ENCODE data around the gene DNAJC6.
"Not testable (repeated sequence)": the region's sequence is repeated elsewhere in the genome, so short reads cannot be mapped to it uniquely, and the experiment has no call there.

DNAJC6 gene

DNA sequence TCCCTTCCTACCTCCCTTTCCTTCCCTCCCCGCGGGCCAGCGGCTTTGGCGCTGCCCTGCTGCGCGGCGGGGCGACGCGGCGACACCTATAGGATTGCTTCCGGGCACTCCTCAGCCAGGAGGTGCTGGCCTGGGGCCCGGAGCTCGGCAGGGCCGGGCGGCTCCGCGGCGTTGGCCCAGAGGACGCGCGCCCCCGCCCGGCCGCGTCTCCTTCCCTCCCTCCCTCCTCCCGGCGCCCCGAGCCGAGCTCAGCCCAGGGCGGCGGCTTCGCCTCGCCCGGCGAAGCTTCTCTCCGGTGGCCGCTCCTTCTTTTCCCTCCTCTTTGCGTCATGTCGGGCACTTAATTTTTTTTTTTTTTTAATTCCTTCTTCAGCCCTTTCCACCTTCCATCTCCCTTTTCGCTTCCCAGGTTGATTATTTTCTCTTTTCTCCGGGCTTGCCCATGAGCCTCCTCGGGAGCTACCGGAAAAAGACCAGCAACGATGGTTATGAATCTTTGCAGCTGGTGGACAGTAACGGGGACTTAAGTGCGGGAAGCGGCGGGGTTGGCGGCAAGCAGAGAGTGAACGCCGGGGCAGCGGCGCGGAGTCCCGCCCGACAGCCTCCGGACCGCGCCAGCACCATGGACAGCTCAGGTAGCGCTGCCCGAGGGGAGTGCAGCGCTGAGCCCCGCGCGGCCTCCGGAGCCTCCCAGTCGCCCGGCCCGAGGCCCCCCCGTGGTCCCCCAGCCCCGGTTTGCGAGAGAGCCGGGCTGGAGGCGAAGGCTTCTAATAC, at the start of gene DNAJC6:
DNAJC6 (plus strand) TSS at position 240 of the 774 bp plus-strand sequence; CDS start at position 443, 203 bp downstream.
- DNase-seq (ENCODE audit: low spot score) = peak; percentile 42

DNA sequence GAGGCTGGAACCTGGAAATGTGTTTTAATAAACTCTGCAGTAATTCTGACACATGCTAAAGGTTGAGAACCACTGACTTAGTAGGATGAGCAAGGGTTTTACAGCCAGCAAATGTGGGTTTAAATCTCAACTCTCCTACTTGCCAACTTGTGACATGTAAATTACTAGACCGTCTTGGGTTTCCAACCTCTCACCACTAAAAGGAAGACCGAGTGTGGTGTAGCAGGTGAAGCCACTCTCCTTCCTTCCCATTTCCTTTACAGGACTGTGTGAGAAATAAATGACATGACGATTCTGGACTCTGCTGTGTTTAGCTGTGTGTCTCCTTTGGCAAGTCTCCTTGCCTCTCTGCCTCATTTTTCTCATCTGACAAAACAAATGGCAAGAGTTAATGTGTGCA, 49.5 kb upstream of the DNAJC6 start:
- DNase-seq (ENCODE audit: low spot score) = peak; percentile 32

DNA sequence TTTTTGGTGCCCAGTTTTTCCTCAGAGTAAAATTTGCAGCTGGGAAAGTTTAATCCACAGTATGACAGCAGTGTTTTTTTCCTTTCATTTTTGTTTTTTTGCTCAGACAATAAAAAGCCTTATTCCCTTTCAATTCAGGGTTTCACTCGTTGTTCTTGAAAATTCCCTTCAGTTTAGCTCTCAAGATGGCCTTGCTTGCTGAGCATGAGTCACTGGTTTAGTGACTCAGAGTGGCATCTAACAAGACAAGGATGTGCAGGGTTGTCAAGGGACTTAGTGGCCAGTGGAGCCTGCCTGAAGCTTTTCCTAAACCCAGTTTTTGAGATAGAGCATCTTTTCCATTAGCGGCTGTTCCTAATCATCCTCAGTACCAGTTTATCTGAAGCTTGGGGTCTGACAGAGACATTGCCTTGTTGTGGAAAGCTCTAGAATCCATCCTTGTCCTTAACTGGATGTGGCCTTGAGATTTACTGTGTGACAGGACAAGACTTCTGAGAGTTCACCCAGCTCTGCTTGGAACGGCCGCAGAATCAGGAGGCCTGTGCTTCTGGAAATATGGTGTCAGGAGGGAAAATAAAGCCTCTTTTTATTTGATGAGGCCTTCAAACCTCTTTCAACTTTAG, 48.4 kb upstream of the DNAJC6 start:
- peak; percentile 44 for DNase-seq (ENCODE audit: low spot score)

DNA sequence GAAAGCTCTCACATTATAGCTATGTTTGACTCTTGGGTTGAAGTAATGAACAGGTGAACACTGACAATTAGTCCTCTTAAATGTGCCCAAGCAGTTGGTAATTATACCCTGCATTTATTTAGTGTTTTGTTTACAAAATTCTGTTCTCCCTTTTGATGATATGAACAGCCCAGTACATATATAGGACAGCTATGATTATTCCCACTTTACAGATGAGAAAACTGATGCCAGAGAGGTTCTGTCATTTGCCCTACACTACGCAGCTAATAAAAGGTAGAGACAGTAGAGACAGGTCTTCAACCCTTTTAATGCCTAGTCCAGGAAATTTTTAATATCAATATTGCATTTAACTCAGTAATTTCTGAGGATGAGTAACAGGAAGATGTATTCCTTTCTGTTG, 46.1 kb upstream of the DNAJC6 start:
- no peak for DNase-seq (ENCODE audit: low spot score)

DNA sequence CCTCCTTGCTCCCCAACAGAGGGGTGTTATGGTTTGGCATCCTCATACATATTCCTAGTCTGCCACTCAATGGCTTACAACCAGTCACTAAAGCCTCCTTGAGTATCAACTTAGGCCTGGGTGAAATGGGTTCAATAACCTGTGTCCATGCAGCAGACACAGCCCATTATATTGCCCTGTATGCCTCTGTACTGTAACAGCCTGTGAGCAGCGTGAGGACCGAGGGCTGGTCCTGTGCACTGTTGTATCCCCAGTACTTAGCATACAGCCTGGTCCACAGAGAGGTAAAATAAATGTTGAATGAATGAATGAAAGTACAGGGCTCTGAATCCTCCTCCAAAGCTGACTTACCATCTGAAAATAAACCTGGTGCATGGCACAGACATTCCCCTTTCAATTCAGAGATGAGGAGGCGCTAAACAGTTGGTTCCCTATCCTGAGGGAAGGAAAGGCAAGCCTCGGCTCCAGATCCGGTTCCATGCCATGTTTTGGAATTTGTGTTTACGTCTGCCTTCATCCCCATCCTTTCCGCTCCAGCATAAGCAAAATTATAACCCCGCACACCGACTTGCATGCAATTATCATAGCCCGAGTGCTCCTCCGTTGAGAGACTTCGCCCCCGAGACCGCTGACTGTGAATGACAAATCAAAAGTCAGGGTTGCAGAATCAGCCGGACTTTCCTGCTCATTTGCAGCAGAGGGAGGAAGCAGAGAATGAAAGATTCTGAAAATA, 45.0 kb upstream of the DNAJC6 start:
- DNase-seq (ENCODE audit: low spot score) = no peak

DNA sequence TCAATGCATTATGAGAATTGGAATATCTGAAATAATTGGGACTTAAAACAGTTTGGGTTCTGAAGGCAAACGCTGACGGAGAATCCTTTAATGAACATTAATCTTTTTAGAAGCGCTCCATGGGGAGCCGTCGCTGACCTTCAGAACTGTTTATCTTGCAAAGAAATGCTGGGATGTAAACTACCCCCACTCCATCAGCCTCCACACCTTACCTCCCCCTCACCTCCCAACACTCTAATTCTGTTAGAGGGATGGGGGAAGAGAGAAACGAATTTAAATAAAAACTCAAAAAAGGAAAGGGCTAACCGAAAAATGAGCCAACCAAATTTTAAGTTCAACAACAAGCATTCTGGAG, 44.1 kb upstream of the DNAJC6 start:
- no peak for DNase-seq (ENCODE audit: low spot score)

DNA sequence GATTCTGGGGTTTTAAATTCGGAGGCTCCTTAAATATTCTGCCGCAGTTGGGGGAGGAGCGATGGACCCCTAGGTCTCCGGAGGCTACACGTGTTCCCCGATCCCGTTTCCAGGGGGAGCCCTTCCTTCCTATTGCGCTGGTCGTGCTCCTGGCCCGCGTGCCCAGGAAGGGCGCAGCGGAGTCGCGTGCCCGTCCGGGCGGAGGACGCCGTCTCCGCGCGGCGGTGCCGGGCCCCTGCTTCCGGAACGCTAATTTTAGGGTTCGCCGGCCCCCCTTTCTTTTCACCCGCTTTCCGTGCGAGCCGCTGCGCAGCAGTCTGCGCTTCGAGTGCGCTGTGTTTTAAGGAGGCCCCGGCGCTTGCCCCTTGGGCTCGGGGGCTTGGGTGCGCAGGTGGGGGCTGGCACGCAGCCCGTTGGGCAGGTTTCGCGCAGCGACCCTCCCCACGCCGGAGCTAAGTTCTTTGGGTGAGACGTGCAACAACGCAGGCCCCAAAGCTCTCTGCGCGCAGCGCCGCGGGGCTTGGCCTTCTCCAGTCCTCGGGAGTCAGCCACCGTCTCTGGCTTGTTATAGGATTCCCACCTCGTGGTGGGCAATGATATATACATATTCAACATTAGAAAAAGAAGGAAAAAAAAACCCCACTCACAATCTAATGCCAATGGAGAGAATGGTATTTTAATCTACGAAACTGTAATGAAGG, 43.5 kb upstream of the DNAJC6 start:
- no peak for DNase-seq (ENCODE audit: low spot score)

DNA sequence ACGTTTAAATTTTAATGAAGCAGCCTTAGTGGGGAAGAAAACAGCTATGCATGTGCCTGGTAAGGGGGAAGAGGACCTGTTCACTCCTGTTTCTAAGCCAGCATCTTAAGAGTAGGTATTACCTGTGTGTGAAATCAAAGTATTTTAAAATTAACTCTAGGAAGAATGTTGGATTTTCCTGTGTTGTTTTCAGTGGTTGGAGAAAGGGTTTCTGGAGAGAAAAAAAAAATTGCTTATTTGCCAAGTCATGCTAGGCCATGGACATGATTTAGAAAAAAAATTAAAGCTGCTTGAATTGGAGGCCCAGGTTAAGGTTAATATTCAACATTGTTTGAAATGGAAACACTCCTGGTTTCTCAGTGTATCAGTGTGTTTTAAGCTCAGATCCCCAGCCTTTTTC, 42.9 kb upstream of the DNAJC6 start:
- DNase-seq (ENCODE audit: low spot score) = no peak

DNA sequence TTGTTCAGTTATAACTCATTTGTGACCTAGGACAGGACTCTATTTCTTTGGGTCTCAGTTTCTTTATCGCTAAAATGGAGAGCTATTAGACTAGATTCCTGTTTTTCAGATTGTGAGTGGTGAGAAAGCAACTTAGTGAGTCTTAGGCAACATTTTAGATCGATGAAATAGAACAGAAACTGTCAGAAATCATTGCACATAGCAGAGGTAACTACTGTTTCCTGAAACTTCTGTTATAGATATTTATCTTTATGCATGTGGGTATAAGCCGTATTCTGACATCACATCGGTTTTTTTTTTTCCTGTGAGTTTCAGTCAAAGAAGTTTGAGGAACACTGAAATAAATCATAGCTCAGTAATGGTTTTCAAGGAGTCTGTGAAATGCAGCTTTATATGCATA, 42.1 kb upstream of the DNAJC6 start:
- no peak for DNase-seq (ENCODE audit: low spot score)

DNA sequence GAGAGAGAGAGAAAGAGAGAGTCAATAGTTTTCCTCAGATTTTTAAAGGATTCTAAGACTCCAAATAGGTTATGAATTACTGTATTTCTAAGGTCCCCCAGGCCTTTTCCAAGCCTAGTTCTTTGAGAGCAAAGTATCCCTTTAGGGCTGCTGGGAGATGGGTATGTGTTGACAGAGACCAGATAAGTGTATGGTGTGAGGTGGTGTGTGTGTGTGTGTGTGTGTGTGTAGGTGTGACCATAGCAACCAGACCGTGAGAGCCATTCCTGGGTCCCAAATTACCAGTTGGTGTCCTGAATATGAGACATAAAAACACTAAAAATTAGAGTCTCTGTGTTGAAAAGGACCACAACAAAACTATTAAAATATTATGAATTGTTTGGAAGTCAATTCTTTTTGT, 41.7 kb upstream of the DNAJC6 start:
- no peak for DNase-seq (ENCODE audit: low spot score)

DNA sequence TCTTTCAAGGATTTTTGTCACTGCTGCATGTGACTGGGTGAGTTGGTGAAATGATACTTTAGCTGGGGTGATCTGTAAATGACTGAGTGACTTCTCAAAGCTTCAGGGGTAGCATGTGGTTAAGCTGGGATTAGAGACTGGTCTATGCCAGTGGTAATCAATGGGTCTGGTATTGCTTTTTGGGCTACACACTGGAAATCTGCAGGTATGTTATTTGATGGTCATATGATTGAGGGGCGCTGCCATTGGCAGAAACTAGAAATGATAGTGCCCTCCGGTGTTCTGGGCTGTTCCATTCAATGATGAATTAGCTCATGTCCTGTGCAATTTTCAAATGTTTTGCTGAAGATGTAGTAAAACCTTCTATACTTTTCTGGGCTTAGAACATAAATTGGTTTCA, 39.7 kb upstream of the DNAJC6 start:
- DNase-seq (ENCODE audit: low spot score) = no peak

DNA sequence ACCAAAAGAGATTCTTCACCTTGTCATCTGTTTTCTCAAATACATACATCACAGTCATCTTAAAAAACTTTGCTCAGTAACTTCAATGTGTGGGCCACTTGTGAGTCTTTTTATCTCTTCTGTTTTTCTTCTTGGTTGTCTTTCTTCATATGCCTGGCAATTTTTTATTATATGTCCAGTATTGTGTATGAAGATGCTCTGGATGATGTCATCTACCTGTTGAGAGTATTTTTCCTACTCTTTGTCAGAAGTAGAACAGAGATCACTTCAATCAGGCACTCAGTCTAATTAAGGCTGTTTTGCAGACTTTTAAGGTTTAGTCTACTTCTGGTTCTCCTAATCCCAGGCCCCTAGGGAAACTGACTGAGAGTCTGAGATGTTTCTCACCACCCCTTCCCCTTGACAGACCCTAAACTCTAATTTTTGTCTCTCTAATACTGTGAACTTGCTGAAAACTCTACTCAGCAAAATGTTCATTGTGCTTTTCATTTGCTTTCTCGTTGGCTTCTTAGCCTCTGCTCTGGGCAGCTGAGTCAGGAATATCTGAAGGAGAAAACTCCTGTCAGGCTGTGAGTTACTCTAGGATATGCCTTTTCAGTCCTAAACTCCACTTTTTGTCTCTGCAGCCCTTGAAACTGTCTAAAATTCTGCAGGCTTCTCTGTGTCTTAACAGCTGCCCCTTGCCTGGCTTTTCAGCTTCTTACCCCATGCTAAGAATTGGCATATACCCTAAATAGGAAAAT, 33.0 kb upstream of the DNAJC6 start:
- DNase-seq (ENCODE audit: low spot score) = no peak

DNA sequence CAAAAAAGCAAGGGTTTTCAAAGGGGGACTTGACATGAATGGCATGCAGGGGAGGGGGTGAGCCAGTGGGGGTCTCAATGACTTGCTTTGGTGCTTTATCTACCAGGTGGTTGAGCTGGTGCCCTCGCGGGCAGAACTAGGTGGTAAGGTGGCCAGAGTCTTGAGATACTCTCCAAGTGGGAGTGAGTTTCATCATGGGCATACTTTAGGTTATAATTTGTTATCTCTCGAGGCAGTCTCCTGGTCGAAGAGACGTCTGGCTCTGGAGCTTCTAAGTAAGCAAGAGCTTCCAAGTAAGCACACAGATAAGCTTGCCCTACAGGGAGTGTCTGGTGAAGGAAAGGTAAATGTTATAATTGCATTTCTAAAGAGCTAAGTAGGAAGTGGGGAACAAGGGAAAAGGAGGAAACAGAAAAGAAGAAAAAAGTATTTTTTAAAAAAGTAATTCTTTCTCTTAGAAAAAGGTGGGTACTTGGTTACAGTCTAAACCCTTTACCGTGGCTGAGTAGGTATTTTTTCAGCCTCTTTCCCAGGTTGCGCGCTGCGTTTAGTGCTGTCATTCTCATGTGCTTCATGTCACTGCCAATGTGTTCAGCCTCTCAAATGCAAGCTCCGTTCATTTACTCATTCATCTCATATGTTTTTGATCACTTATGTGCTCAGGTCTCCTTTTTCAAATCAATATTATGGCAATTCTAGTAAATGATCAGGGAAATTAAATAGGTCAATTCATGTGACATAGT, 31.6 kb upstream of the DNAJC6 start:
- no peak for DNase-seq (ENCODE audit: low spot score)

DNA sequence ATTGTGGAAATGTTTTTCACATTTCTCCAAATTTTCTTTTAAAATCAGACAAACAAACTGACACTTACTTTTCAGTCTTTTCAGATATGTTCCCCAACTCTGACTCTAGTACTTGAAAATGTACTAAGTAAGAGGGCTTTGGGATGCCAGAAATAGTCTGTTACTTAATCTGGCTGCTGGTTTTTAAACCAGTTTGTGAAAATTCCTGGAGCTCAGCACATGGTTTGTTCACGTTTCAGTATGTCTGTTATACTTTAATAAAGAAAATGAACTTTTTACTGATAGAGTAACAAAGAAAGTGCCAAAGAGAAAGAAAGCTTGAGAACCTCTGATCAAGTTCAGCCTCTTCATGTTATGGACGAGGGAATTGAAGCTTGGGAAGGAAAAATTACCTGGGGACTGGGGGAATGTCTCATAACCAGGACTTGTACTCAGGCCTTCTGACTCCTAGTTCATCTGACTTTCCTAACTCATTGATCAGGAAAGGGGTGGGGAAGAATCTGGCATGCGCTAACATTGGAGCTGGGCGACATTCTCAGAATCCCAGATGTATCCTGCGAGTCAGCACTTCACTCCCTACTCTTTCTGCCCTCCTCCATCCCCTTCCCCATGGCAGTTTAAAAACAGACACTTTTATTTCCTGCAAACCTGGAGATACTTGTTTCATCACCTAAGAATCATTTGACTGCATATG, 30.8 kb upstream of the DNAJC6 start:
- DNase-seq (ENCODE audit: low spot score) = no peak

DNA sequence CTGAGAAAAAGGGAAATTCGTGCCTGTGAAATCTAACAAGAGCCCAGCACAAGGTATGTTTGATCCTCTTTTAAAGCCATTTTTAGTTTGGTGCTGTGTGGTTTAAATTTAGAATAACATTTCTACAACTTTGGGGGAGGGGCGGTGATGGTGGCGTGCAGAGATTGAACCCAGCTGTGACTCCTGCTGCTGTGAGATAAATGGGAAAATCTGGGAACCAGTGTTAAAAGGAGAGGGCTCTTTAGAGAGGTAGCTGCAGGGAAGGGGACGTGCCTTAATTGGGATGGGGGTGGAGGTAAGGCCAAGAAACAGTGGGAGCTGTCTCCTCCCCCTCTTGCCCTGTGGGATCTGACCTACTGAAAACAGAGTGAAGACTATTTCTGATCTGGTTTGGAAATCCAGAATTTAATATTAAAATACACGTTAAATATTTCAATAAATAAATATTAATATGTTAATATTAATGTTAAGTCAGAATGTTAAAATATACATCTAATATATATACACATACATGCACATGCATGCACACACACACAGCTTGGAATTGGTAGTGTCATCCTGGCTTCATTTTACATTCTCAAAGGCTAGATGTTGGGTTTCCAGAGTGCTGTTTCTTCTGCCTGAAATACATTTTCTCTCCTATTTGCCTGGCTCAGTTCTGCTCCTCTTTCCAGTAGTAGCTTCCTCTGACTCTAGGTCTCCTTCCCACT, 30.1 kb upstream of the DNAJC6 start:
- DNase-seq (ENCODE audit: low spot score) = no peak

DNA sequence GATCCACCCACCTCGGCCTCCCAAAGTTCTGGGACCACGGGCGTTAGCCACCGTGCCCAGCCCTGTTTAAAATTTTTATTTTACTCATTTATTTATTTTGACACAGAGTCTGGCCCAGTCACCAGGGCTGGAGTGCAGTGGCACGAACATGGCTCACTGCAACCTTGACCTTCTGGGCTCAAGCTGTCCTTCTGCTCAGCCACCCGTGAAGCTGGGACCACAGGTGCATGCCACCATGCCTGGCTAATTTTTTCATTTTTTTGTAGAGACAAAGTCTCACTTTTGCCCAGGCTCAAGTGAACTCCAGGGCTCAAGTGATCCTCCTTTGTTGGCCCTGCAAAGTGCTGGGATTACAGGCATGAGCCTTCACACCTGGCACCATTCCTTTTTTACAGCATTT, 27.5 kb upstream of the DNAJC6 start:
- no peak for DNase-seq (ENCODE audit: low spot score)

DNA sequence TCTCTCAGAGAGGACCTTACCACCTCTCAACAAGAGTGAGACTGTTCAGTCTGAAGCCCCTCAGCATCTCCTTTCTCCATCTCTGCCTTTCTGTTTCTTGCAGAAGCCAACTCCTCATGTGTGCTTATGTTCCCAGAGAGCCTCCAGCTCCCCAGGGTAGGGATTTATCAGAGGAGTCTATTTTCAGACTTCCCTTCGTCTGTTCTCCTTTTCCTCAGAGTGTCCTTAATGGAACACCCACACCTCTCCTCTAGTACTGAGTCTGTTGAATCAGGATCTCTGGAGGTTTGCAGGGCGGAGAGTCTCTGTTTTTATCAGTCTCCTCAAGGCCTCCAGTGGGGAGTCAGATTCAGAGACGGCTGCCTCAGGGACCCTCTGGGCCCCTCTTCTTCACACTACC, 25.1 kb upstream of the DNAJC6 start:
- no peak for DNase-seq (ENCODE audit: low spot score)

DNA sequence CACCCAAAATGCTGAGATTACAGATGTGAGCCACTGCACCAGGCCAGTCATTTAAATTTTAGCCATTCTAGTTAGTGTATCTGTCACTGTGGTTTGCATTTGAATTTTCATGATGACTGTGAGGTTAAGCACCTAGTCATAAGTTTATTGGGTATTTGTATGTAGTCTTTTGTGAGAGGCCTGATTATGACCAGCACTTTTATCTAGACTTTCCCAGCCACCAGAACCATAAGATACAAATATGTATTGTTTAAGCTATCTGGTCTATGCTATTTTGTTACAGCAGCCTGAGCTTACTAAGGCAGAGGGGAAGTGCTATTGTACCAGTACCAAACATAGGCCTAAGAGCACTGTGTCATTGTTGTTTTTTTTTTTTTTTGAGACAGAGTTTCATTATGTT, 19.9 kb upstream of the DNAJC6 start:
- peak; percentile 61 for DNase-seq (ENCODE audit: low spot score)

DNA sequence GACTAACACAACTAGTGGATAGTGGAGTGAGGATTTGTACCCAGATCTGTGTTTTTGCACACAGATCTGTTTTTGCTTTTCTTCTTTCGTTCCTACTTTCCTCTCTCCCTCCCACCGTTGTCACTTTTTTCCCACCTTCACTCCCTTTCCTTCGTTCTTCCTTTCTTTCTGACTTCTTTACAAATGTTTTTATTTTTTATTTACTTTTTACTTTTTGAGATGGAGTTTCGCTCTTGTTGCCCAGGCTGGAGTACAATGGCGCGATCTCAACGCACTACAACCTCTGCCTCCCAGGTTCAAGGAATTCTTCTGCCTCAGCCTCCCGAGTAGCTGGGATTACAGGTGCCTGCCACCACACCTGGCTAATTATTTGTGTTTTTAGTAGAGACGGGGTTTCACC, 17.5 kb upstream of the DNAJC6 start:
- not testable (repeated sequence) for DNase-seq (ENCODE audit: low spot score)

Measured in activated CD4-positive, alpha-beta T cell treated with anti-CD3 and anti-CD28 coated beads, Interleukin-2, Interleukin-4, amounts not matched to agents 100 ng/mL and 50 ng/mL, durations not matched to agents 16 hours and 8 hours (primary cell).